Subcutaneous adipose tissue (tissue), 4 donors: ENCODE results near the gene NVL. TPM values are rescaled to one million over a fixed set of nuclear protein-coding genes. Genes with fewer than 3 reads are reported as not detected.

Source experiments
- total RNA-seq, 4 donors: library from RNA; depleted of rRNA; stranded (reverse); fragments of >200 nt; gene quantifications; one replicate each; pipeline ENCODE4 v1.1.0, GENCODE V29; 2016
- TF ChIP-seq, protein P1 (sequence below): fragments of 450-650 bp; IDR thresholded peaks from one replicate; pipeline ENCODE4 v1.5.1; 2016; ENCODE audit warnings: low read depth, mild to moderate bottlenecking, control low read depth, antibody characterized with exemption, moderate library complexity

The NVL gene
- total RNA-seq, 4 donors from 2014 or later, result 18.9 to 43.3 (median 28.2) TPM

DNA sequence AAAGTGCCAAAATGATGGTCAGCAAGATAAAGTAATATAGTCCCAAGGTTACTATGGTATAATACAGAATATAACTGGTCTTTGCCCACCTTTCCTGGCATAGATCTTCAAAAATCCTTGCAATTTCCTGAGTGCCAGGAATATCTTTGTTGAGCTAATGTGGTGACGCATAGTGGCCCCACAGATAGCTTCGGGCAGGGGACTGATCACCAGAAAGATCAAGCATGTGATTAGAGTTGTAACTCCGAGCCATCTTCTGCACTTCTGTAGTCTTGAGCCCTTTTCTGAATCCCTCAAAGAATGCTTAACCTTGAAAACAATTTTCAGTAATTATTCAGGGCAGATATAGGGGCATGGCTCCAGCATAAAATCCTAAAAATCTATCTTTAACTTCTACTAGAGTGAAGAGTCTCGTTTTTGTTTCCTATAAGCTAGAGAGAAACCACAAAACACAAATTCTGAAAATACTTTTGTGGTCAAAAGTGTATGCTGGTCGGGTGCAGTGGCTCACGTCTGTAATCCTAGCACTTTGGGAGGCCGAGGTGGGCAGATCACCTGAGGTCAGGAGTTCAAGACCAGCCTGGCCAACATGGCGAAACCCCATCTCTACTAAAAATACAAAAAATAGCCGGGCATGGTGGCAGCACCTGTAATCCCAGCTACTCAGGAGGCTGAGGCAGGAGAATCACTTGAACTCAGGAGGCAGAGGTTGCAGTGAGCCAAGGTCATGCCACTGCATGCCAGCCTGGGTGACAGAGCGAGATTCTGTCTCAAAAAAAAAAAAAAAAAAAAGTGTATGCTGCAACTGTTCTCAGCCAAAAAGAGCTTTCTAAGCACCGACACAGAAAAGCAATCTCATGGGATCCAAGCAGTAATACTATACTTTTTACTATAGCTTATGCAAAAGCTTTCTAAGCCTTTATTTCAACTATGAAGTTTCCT, 62.8 kb downstream of the NVL start:
- TF ChIP-seq, protein P1, sequence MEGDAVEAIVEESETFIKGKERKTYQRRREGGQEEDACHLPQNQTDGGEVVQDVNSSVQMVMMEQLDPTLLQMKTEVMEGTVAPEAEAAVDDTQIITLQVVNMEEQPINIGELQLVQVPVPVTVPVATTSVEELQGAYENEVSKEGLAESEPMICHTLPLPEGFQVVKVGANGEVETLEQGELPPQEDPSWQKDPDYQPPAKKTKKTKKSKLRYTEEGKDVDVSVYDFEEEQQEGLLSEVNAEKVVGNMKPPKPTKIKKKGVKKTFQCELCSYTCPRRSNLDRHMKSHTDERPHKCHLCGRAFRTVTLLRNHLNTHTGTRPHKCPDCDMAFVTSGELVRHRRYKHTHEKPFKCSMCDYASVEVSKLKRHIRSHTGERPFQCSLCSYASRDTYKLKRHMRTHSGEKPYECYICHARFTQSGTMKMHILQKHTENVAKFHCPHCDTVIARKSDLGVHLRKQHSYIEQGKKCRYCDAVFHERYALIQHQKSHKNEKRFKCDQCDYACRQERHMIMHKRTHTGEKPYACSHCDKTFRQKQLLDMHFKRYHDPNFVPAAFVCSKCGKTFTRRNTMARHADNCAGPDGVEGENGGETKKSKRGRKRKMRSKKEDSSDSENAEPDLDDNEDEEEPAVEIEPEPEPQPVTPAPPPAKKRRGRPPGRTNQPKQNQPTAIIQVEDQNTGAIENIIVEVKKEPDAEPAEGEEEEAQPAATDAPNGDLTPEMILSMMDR, result no peak

DNA sequence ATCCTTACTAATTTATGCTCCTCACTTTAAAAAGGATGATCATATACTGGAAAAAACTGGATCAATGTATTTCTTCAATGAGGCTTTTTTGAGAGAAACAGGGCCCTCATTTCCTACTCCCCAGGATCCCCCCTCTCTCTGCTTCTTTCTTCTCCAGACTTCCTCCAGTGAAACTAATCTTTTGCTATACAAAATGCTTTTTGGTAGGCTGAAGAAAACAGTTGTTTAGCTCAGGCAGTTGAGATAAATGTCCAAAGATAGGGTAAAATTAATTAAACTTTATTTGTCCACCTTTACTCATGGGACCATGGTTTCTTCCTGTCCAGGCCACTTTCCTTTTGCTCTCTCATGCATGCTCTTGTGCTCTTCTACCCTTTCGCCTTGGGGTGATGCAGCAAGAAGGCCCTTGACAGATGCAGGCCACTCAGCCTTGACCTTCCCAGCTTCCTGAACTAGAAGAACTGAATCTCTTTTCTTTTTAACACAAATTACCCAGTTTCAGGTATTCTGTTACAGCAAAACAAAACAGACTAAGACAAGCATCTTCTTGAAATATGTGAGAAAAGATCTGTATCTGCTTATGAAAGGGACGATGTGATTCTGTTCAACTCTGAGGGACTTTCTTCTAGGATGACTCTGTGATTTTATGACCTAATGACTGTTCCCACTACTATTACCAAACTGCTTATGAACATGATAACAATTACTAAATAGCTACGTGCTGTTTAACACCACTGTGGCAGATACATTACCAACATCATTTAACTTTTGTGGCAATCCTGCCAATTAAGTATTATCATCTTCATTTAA, 63.7 kb downstream of the NVL start:
- TF ChIP-seq, protein P1, result no peak

DNA sequence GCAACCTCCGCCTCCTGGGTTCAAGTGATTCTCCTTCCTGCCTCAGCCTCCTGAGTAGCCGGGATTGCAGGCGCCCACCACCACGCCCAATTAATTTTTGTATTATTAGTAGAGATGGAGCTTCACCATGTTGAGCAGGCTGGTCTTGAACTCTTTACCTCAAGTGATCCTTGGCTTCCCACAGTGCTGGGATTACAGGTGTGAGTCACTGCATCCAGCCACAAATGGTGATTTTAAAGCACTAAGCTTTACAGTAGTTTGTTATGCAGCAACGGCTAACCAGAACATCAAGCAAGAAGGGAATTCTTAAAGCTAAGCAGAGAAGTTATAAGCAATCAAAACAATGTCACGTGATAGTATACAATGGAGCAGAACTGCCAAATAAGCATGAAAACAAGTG, 65.7 kb downstream of the NVL start:
- TF ChIP-seq, protein P1, result no peak

DNA sequence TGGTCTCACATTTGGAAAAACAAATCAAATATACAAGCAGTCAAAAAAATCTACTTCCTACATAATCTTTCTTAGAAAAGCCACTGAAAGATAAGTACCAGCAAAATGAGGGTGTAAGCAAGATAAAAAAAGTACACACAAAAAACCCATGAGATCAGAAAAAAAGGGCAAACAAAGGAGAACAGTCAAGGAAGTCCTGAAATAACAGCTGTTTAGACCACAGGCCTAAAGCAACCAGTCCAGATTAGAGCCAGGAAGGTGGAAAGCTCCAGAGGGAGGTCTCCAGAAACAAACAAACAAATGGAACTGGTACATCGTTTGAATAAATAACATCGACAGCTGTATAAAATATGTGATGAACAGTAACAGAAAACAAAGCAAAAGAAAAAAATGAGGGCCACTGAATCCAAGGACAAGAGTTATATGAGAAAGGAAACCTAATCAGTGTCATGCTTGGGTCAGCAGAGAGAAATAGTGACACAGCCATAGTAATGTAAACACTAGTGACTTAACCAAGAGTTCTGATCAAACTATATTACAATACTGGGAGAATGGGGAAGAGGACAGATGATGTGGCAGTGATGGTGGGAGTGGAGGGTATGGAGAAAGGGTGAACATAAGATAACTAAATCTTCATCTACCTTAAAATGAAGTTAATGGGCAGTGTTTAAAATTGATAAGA, 67.5 kb downstream of the NVL start:
- TF ChIP-seq, protein P1, result no peak

DNA sequence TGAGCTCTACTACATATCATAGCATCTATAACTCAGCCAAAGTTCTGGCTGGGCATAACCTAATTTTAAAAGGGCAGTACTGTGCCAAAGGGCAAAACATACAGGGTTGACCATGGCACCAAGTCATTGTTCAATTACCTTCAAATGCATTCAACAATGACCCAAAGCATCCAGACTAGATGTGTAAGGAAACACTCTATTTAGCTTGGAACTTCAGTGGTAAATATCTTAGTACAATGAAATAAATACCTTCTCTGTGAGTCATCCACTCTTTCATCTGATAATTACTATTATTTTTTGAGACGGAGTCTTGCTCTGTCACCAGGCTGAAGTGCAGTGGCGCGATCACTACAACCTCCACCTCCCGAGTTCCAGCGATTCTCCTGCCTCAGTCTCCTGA, 70.0 kb downstream of the NVL start:
- TF ChIP-seq, protein P1, result no peak

DNA sequence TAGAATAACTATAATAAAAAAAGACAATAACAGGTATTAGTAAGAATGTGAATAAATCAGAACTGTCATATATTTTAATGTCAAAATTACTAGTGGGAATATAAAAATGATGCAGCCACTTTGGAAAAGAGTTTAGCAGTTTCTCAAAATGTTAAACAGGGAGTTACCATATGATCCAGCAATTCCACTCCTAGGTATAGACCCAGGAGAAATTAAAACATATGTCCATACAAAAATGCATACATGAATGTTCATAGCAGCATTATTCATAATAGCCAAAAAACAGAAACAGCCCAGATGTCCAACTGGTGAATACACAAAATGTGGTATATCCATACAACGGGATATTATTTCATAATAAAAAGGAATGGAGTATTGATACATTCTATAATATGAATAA, 71.6 kb downstream of the NVL start:
- TF ChIP-seq, protein P1, result no peak

DNA sequence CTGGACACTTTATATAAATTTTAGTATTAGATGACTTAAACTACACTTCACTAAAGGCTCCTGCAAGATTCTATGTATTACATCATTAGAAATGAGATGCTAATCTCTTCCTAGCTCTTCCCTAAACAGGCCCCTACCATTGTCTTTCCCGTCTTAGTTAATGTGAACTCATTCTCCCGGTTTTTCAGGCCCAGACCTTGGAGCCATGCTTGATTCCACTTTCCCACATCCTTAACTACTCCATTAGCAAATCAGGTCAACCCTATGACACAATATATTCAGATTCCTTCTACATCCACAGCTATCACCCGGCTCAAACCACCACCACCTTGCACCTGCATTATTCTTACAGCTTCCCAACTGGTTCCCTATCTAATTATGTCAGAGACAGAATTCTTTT, 73.3 kb downstream of the NVL start:
- TF ChIP-seq, protein P1, result no peak
